HG03025 (cell line): ENCODE results near the gene EHD1.

Experiments
- ATAC-seq: cut with Tn5 transposase; IDR thresholded peaks from one replicate; pipeline ENCODE4 v1.9.1; 2021; ENCODE audit warnings: mild to moderate bottlenecking, moderate library complexity; ENCODE audit not compliant: unreplicated experiment, low FRiP score

EHD1 gene

DNA sequence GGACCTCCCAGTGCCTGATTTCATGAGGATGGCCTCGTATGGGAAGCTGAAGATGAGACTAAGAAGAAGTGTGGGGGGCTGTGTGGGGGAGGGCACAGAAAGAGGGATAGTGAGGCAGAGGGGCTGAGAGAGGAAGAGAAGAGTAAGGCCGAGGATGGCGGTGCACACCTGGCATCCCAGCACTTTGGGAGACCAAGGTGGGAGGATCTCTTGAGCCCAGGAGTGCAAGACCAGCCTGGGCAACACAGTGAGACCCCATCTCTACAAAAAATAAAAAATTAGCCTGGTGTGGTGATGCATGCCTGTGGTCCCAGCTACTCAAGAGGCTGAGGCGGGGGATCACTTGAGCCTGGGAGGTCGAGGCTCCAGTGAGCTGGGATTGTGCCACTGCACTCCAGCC, 13.5 kb upstream of the EHD1 start:
- ATAC-seq: no peak

DNA sequence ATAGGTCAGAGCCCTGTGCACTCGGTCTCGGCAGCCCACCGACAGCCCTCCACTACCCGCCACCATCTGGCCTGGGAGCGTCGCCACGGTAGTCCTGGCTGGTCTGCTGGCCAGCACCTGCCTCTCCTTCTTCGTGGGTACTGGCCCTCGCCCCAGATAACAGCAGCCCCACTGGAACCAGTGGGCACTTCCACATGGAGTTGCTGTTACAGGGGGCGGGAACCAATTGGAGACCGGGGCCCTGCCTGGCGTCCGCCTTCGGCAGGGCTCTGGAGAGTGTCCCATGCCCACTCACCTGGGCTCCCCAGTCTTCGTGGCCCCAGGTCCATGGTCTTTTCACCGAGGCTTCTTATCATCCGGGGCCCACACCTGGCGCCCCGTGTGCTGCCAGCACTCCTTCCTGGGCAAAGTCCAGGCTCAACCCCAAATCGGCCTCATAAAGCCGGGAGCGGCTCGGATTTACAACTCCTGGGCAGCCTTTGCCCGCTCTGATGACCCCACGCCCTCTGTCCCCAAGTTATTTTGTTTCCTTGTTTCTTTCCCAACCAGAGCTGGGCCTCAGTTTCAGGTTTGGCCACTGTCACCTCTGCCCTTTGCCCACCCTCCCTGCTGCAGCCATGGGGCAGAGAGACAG, 12.9 kb upstream of the EHD1 start:
- no peak for ATAC-seq

DNA sequence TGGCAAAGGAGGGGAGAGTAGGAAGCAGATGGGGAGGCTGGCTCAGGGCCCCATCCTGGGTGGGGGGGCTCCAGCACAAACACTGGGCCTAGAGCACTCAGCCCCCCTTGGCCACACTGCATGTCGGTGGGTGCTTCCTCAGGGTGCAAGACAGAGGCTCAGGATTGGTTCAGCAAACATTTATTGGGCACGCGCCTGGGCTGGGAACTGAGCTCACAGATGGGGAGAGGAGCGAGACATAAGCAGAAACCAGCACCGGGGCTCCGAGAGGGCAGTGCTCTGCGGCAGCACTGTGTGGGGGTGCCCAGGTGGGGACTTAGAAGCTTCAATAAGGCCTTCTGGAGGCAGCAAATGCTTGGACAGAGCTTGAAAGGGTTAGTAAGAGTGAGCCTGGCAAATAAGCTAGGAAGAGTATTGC, 12.1 kb upstream of the EHD1 start:
- no peak for ATAC-seq

- ATAC-seq: no peak
Measured at GRCh38 chr11:64888729-64889511, 10.5 kb upstream of the EHD1 start.

- no peak for ATAC-seq
Measured at GRCh38 chr11:64888406-64888728, 9.9 kb upstream of the EHD1 start.

- ATAC-seq: no peak
Measured at GRCh38 chr11:64887757-64888405, 9.5 kb upstream of the EHD1 start.

DNA sequence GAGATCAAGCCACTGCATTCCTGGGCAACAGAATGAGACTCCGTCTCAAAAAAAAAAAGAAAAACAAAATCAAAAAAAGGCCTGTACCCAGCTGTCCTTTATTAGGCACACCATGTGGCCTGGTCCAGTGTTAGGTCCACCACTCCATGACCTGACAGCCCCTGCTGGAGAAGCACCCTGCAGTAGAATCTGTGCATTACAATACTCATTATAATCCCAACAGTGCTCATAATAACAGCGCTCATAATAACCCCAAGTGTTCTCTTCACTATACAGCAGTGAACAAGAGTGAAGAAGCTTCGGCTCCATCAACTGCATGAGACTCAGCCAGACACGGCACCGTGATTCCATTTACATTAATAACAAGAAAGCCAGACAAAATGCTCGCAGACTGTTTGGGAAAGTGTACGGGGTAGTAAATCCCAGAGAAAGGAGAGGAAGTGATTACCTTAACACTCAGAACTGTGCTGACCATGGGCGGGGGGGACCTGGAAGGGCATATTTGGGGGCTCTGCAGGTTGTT, 8.9 kb upstream of the EHD1 start:
- no peak for ATAC-seq

DNA sequence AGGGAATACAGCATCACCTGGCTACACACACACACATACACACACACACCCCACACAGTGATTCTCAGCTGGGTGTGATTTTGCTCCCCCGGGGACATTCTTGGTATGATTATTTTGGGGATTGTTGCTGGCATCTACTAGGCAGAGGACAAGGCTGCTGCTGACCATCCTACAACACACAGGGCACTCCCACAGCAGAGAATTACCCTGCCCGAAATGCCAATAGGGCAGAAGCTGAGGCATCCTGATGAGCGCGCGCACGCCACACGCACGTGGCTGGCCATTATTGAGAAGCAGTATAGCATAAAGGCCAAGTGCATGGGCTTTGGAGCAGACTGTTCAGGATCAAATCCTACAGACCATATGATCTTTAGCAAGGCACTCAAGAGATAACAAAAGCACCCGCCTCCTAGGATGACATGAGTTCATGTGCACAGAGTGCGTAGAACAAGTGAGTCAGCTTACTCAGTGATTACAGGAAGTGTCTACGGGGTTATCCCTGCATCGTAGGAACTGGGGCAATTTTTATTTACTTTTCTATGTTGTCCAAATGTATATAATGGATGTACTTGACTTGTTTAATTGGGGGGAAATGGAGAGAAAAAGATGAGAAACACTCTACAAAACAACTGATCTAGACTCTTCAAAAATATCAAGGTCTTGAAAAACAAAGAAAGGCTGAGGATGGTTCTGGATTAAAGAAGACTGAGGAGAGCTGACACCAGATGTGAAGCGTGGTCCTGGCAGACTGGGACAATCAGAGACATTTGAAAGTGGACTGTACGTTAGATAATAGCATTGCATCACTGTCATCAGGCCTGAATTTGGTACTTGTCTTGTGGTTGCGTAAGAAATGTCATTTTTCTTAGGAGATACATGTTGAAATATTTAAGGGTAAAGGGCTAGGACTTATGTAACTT, 7.2 kb upstream of the EHD1 start:
- no peak for ATAC-seq

DNA sequence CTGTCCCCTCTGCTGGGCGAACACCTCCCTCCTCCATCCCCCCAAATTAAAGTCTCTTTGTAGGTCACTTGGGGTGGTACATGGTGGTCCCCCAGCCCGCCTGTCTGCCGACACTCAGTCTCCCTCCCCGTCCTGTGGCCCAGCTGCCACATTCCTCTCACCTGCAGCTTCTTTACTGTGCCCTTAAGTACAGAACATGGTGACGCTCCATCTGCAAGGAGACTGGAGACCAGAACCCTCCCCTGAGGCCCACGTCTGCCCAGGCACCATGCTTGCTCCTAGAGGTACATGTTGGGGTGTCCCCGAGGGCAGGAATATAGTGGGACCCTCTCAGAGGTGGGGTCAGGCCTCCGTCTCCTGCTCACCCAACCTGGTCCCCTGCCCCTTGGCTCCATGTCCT, 5.6 kb upstream of the EHD1 start:
- ATAC-seq: no peak

DNA sequence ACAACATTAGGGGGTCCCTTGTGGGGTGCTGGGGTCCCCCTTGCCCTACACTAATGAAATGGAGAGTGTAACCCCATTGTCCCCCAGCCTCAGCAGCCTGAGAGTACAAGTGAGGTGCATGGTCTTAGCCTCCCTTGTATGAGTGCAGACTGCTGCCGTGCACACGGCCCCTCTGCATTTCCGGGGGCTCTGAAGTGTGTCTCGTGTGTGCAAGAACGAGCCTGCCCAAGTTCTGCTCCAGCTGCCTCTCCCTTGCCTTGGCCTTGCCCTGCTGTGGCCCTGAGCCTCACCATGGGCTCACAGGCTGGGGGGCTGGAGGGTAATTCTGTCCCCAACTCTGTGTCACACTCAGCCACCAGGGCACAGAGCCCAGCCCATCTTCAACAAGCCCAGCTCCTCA, 5.2 kb upstream of the EHD1 start:
- no peak for ATAC-seq

- ATAC-seq: no peak
Measured at GRCh38 chr11:64882243-64882642, 3.8 kb upstream of the EHD1 start.

GRCh38 chr11:64881476-64881875, 3.1 kb upstream of the EHD1 start:
- no peak for ATAC-seq

DNA sequence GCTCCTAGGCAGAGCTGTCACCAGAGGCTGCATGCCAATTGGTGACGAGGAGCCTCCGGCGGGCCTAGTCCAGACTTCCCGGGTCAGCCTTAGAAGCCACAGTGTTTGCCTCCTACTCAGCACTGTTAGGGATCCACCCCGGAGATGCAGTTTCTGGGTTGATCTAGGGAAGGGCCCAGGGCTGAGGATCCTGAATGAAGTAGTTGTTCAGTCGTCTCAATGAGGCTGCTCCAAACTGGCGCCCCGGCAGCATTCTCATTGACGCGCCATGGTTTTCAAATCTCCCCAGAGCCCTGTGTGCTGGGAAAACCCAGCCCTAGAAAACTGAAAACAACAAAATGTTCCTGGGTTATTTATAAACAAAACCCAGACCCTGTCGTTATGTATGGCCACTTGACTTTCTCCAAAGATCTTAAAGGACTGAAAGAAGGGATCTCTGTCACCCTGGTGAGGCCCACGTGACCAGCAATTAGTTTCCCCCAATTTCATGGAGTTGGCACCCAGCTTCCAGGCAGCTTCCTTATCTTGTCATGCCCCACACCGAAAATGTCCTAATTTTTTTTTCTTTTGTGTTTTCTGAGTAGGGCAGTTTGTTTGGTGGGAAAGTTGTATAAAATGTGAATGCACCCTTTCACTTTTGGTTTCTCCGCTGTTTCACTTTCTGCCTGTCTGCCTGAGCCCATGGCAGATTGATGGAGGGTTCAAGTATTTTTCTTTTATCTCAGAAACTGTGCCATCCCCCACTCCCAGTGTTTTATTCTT, 2.0 kb upstream of the EHD1 start:
- no peak for ATAC-seq

DNA sequence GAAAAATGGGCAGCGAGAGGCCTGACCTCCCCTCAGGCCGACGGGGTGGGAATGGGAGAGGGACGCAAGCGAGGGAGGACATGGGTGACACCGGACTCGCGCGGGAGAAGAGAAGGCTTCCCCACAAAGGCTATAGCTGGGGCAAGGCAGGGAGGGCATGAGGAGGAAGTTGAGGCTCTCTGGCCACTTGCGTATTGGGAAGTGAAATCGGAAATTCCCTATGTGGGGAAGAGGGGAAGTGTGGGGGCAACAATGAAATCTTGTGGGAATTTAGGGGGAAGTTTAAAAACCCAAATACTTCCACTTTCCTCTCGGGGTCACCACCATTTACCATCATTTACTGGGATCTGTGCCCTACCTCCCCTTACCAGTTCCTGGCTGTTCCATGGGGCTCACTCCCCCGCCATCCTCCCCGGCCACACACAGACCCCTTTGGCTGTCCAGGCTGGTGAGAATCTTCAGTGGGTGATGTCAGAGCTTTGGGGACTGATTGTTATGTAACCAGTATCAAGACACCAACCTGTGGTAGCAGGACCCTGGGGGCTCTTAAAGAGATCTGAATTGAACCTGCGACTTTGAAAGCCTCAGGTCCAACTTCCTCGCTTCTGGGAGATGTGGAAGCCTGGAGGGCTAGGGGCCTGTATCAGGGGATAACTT, 951 bp upstream of the EHD1 start:
- no peak for ATAC-seq

DNA sequence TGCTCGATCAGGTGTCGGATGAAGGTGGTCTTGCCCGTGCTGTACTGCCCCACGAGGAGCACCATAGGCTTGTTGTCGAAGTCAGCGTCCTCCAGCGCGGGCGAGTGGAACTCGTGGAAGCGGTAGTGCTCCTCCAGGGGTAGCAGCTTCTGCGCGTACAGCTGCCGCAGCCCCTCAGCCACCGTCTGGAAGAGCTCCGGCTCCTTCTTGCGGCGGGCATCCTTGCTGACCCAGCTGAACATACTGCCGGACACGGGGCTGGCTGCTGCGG, 263 bp downstream of the EHD1 start:
- peak; percentile 18 for ATAC-seq

GRCh38 chr11:64877390-64878222, 815 bp downstream of the EHD1 start:
- peak; percentile 10 for ATAC-seq

DNA sequence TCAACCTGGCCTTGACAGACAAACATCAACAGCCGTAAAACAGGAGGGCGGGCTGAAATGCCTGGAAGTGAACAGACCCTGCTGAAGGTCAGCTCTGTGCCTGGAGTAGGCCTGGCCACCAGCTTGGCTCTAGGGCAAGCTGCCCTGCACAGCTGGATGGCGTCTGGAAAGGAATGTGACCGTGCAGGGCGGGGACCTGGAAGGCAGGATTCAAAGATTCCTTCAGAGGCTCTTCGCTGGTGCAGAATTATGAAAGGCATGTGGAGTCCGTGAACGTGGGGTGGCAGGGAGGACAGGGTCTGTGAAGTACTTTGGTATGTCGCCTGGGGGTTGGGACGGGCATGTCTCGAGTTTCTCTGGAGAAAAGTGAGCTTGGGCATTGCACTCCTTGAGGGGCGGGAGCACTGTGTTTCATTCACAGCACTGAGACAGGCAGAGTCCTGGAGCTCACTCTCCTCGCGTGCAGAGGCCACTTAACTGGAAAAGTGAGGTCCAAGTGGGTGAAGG, 1.5 kb downstream of the EHD1 start:
- ATAC-seq: no peak

- ATAC-seq: no peak
Measured at GRCh38 chr11:64876229-64876750, 2.1 kb downstream of the EHD1 start.
